OCI-LY3 (cell line): ENCODE results near the gene PAK2.

Experiments
- CTCF ChIP-seq: fragments of 200-600, 300-600 bp; sonication (generic); IDR thresholded peaks from 2 replicates; pipeline ENCODE4 v1.5.1; 2014; ENCODE audit warnings: antibody characterized with exemption, low read length, low read depth
- EZH2phosphoT487 ChIP-seq: fragments of 200-600 bp; shearing (Covaris generic); IDR thresholded peaks from 2 replicates; pipeline ENCODE4 v1.6.1; 2018; ENCODE audit warnings: antibody characterized with exemption, mixed run types, low read depth

GRCh38 chr3:196772897-196773296, 33.2 kb downstream of the PAK2 start:
- TF ChIP-seq CTCF: no peak
- TF ChIP-seq EZH2phosphoT487: no peak
